CD4-positive, alpha-beta T cell treated with Interleukin-12 subunit alpha and Interleukin-12 subunit beta, for 1 hour (primary cell): ENCODE measurements around the gene N4BP2L2.

Experiments
- DNase-seq: peaks from one replicate; pipeline ENCODE4 v3.0.0-alpha.2; 2020

The N4BP2L2 gene

GRCh38 chr13:32456591-32456990 lies 82.0 kb downstream of the N4BP2L2 start:
- no peak for DNase-seq

GRCh38 chr13:32455594-32455903 lies 83.0 kb downstream of the N4BP2L2 start:
- DNase-seq = no peak

GRCh38 chr13:32454886-32455593 lies 83.6 kb downstream of the N4BP2L2 start:
- DNase-seq = no peak

GRCh38 chr13:32453981-32454380 lies 84.6 kb downstream of the N4BP2L2 start:
- DNase-seq = no peak

GRCh38 chr13:32448972-32449371 lies 89.6 kb downstream of the N4BP2L2 start:
- DNase-seq = no peak

- DNase-seq = no peak
These were observed 90.5 kb downstream of the N4BP2L2 start for GRCh38 chr13:32447894-32448623.

- DNase-seq = no peak
These were observed 91.7 kb downstream of the N4BP2L2 start for GRCh38 chr13:32446773-32447465.

- no peak for DNase-seq
These were observed 92.4 kb downstream of the N4BP2L2 start for GRCh38 chr13:32446220-32446619.

GRCh38 chr13:32445461-32445860 lies 93.1 kb downstream of the N4BP2L2 start:
- DNase-seq = no peak

GRCh38 chr13:32443111-32443510 lies 95.5 kb downstream of the N4BP2L2 start:
- peak; percentile 57 for DNase-seq

GRCh38 chr13:32438871-32439270 lies 99.7 kb downstream of the N4BP2L2 start:
- no peak for DNase-seq

GRCh38 chr13:32432856-32433255 lies 105.7 kb downstream of the N4BP2L2 start:
- DNase-seq = no peak

- DNase-seq = no peak
These were observed 107.2 kb downstream of the N4BP2L2 start for GRCh38 chr13:32431361-32431760.

- DNase-seq = no peak
These were observed 108.4 kb downstream of the N4BP2L2 start for GRCh38 chr13:32430018-32430747.

- no peak for DNase-seq
These were observed 109.1 kb downstream of the N4BP2L2 start for GRCh38 chr13:32429433-32429909.

GRCh38 chr13:32428581-32429432 lies 109.8 kb downstream of the N4BP2L2 start:
- peak; percentile 23 for DNase-seq

- peak; percentile 91 for DNase-seq
These were observed 110.6 kb downstream of the N4BP2L2 start, which contains the start of gene N4BP2L1 for GRCh38 chr13:32427852-32428580. N4BP2L1 (minus strand) TSS chr13:32428130; CDS start chr13:32428082, 48 bp downstream.

GRCh38 chr13:32426990-32427851 lies 111.4 kb downstream of the N4BP2L2 start:
- peak; percentile 58 for DNase-seq

GRCh38 chr13:32426191-32426989 lies 112.2 kb downstream of the N4BP2L2 start:
- peak; percentile 73 for DNase-seq
